Measurements from ENCODE around the gene SLAMF6.
"Not testable (repeated sequence)": the region's sequence is repeated elsewhere in the genome, so short reads cannot be mapped to it uniquely, and the experiment has no call there.

SLAMF6 gene

GRCh38 chr1:160500321-160500990, 22.6 kb downstream of the SLAMF6 start:
- no peak for DNase-seq

GRCh38 chr1:160499631-160500030, 23.4 kb downstream of the SLAMF6 start:
- DNase-seq = no peak

GRCh38 chr1:160498301-160499065, 24.6 kb downstream of the SLAMF6 start:
- DNase-seq = not testable (repeated sequence)

DNA sequence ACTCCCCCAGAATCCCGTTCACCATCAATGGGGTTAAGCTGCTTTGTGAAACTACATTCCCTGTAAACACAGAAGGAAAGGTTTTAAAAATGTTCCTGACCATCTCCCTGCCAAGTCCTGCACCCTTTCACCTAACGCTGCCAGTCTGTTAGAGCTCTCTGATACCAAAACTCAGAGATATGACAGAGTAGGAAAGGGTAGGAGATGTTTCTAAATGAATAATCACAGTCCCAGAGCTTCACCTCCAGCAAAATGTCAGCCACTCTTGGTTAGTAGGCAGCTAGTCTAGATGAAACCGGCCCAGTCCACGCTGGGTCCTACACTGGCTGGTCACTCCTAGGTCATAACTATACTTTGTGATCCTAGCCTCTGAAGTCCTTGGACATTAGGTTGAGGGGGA, 26.7 kb downstream of the SLAMF6 start:
- no peak for DNase-seq

GRCh38 chr1:160494620-160495019, 28.4 kb downstream of the SLAMF6 start:
- DNase-seq = no peak

- DNase-seq = no peak
Measured at GRCh38 chr1:160492617-160493016, 30.4 kb downstream of the SLAMF6 start.

- no peak for DNase-seq
Measured at GRCh38 chr1:160491981-160492380, 31.1 kb downstream of the SLAMF6 start.

DNA sequence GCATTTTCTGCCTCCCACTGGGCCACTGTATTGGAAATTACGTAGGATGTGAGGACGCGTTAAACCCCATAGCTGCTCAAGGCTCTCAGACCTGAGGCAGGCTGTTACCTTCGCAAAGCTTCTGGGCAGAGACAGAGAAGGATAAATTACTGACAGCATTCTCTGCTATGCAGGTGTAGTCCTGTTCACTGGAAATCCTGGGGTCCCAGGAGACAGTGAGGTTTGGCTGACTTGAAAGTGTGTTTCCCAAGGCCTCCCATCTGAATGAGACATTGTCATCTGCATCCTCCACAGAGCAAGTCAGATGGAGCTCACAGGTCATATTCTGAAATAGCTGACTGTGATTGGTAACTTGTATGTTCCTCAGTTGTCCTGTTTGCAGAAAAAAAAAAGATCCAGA, 32.0 kb downstream of the SLAMF6 start:
- DNase-seq = no peak

GRCh38 chr1:160489513-160490261, 33.4 kb downstream of the SLAMF6 start:
- DNase-seq = no peak

DNA sequence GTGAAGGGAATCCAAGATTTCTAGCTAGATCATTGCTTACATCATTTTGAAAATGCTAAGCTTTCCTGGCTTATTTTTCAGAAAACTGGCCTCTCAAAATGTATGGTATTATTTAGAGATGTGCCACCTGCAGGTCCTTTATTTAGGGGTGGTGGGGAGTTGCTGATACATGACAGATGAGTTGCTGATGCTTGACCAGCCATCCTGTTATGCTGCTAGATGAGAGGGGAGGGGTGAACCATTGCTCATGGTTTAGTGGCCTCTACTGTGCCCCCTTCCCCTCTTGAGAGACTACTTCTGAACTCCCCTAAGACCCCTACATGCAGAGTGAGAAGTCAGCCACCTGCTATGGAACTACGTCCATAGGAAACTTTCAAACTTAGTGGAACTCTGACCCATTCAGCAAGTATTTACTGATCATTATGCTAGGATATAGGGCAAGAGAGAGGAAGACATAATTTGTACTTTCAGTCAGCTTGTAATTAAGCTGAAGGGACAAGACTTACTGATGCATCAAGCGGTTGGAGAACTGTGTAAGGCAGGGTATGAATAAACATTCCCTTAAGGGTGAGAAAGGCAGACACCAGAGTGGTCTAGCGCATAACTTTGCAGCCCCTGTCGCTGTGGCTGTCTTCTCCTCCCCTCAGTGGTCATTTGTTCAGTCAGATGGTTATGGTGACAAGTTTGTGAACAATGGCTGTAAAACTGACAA, 34.6 kb downstream of the SLAMF6 start:
- DNase-seq = no peak

- no peak for DNase-seq
Measured at GRCh38 chr1:160486453-160486852, 36.6 kb downstream of the SLAMF6 start.

GRCh38 chr1:160483505-160484185, 39.4 kb downstream of the SLAMF6 start:
- no peak for DNase-seq

DNA sequence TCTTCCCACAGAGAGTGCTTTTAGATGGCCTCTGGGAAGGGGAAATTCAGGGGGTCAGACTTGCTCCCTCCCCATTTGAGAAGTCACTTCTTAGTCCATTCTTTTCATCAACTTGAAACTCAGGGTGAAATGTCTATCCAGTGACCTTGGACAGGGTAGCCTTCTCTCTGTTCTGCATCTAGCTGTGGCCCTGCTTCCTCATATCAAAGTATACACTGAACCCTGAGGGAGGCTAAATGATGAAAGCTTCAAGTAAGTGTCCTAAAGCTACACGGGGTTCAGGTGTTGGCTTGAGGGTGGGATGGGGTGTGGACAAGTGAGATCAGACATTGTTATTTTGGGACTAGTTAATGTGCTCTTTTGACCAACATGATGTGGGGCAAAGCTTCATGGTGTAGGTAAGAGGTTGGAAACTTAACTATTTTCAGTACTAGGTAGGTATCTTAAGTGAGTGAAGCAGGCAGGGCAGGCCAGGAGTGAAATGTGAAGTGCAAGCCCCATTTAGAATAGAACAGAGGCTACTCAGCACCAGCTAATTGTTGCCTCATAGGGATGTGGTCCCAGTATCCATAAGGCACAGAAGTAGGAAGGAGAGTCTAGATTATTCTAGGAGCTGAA, 41.0 kb downstream of the SLAMF6 start:
- no peak for DNase-seq

DNA sequence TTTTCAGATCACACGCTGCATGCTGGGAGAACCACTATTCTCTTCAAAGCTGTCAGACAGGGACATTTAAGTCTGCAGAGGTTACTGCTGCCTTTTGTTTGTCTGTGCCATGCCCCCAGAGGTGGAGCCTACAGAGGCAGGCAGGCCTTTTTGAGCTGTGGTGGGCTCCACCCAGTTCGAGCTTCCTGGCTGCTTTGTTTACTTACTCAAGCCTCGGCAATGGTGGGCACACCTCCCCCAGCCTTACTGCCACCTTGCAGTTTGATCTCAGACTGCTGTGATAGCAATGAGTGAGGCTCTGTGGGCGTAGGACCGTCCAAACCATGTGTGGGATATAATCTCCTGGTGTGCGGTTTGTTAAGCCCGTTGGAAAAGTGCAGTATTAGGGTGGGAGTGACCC, 42.3 kb downstream of the SLAMF6 start:
- not testable (repeated sequence) for DNase-seq

- DNase-seq = not testable (repeated sequence)
Measured at GRCh38 chr1:160479091-160479490, 44.0 kb downstream of the SLAMF6 start.

- no peak for DNase-seq
Measured at GRCh38 chr1:160474392-160475242, 48.4 kb downstream of the SLAMF6 start.

DNA sequence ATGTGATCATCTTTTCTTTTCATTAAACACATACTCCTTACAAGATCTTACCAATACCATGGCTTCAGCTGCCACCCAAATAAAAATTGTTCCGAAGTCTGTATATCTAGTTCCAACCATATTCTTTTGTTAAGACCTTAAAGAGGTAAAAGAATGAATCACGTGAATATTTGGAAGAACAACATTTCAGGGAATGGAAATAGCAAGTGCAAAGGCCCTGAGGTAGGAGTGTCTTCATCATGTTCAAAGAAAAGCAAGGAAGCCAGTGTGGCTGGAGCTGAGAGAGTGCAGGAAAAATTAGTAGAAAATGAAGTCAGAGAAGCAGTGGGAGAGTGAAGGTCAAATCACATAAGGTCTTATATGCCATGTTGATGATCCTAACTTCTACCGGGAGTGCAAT, 50.9 kb downstream of the SLAMF6 start:
- DNase-seq = no peak

- no peak for DNase-seq
Measured at GRCh38 chr1:160471253-160471652, 51.8 kb downstream of the SLAMF6 start.

- no peak for DNase-seq
Measured at GRCh38 chr1:160467576-160467975, 55.5 kb downstream of the SLAMF6 start.

- DNase-seq = no peak
Measured at GRCh38 chr1:160466961-160467360, 56.1 kb downstream of the SLAMF6 start.

DNA sequence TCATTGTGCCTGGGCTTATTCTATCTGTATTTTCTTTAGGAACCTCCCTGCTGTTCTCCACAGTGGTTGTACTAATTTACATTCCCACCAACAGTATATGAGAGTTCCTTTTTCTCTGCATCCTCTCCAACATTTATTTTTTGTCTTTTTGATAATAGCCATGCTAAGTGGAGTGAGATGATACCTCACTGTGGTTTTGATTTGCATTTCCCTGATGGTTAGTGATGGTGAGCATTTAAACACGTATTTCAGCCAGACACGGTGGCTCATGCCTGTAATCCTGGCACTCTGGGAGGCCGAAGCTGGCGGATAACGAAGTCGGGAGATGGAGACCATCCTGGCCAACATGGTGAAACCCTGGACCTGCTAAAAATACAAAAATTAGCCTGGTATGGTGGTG, 57.9 kb downstream of the SLAMF6 start:
- DNase-seq = no peak

Data from activated CD8-positive, alpha-beta memory T cell treated with anti-CD3 and anti-CD28 coated beads for 24 hours (primary cell).